NOMO-1 (cell line): ENCODE measurements around the gene MAST3.

Experiments
- DNase-seq, 2 experiments: peaks; one replicate each; lab custom pipeline; 2025; ENCODE audit not compliant: unreplicated experiment in 2 of 2; lab: John Stamatoyannopoulos, UW

MAST3 gene

GRCh38 chr19:18131841-18132596 lies 34.4 kb downstream of the MAST3 start:
- no peak for DNase-seq

GRCh38 chr19:18135712-18136584 lies 38.4 kb downstream of the MAST3 start:
- DNase-seq, result no peak

GRCh38 chr19:18137242-18137641 lies 39.7 kb downstream of the MAST3 start:
- DNase-seq, result no peak

GRCh38 chr19:18137657-18138339 lies 40.2 kb downstream of the MAST3 start:
- no peak for DNase-seq

- DNase-seq, result no peak
These were observed 42.9 kb downstream of the MAST3 start for GRCh38 chr19:18140473-18140872.

GRCh38 chr19:18141031-18141430 lies 43.5 kb downstream of the MAST3 start:
- DNase-seq, result no peak

GRCh38 chr19:18143902-18144301 lies 46.3 kb downstream of the MAST3 start:
- DNase-seq, result no peak

- DNase-seq, result no peak
These were observed 46.8 kb downstream of the MAST3 start for GRCh38 chr19:18144361-18144760.

- no peak for DNase-seq
These were observed 47.3 kb downstream of the MAST3 start for GRCh38 chr19:18144906-18145305.

GRCh38 chr19:18145391-18145999 lies 47.9 kb downstream of the MAST3 start:
- DNase-seq, result no peak

GRCh38 chr19:18147396-18147795 lies 49.8 kb downstream of the MAST3 start:
- DNase-seq, result no peak

- DNase-seq, result no peak
These were observed 52.0 kb downstream of the MAST3 start for GRCh38 chr19:18149596-18149975.

- no peak for DNase-seq
These were observed 53.4 kb downstream of the MAST3 start for GRCh38 chr19:18150776-18151624.

- peak; percentile 99 for DNase-seq
These were observed 54.9 kb downstream of the MAST3 start for GRCh38 chr19:18152442-18152816.

GRCh38 chr19:18152817-18153555 lies 55.4 kb downstream of the MAST3 start, which contains the start of gene PIK3R2:
Gene PIK3R2, plus strand, starts transcription at chr19:18153163. Its CDS starts 2,717 bp downstream, at chr19:18155880.
- DNase-seq, result peak; percentile 97 to 98

GRCh38 chr19:18153556-18154134 lies 56.1 kb downstream of the MAST3 start:
- no peak for DNase-seq

GRCh38 chr19:18155095-18156087 lies 57.8 kb downstream of the MAST3 start:
- DNase-seq, result no peak

GRCh38 chr19:18156268-18156667 lies 58.7 kb downstream of the MAST3 start:
- no peak for DNase-seq
